ENCODE measurements around the gene HMG20A.

HMG20A gene

GRCh38 chr15:77480859-77481633, 60.4 kb downstream of the HMG20A start:
- TF ChIP-seq CTCF (IDR thresholded peaks at IDR 0.05; ENCODE audit: insufficient read depth, low read depth, low read length, missing control alignments), result no peak
- no peak overlapping the region for H3K4me3 ChIP-seq (ENCODE audit: low read length)
- DNase-seq (ENCODE audit: low read depth), result no peak

DNA sequence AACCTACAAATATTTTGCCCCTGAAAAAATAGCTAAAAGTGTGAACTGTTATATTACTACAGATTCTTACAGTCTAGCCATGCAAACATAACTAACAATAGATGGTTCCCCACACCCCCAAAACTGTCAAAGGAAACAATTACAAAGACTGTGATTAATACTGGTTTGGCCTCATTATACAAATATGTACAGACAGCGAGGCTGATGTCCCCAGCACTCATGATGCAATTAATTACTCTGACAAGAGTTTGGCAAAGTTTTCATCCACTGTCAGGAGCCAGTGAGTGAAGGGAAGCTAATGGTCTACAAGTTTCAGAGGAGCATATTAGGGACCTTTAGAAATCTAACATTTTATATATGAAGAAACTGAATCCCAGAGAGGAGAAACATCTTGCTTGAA, 61.0 kb downstream of the HMG20A start:
- no peak for TF ChIP-seq CTCF (IDR thresholded peaks at IDR 0.05; ENCODE audit: insufficient read depth, low read depth, low read length, missing control alignments)
- DNase-seq (ENCODE audit: low read depth), result peak; percentile 68
- no peak overlapping the region for H3K4me3 ChIP-seq (ENCODE audit: low read length)

DNA sequence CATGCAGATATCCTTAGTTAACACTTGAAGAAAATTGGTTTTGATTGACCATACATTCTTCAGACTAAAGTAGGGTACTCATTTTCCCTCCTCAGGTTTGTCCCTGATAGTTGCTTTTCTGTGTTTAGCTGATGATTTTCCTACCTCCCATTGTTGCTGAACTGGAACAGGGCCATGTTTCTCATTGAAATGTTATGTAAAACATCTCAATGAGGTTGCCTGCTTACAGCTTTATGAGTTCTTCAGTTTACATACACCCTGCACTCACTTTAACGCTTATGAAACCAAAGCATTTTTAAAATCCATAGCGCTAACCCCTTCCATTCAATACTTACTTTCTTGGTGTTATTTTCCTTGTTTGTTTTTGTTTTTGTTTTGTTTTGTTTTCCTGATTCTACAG, 61.9 kb downstream of the HMG20A start:
- H3K4me3 ChIP-seq (ENCODE audit: low read length), result no peak overlapping the region
- TF ChIP-seq CTCF (IDR thresholded peaks at IDR 0.05; ENCODE audit: insufficient read depth, low read depth, low read length, missing control alignments), result no peak
- peak; percentile 50 for DNase-seq (ENCODE audit: low read depth)

GRCh38 chr15:77483425-77484140, 62.9 kb downstream of the HMG20A start:
- no peak for DNase-seq (ENCODE audit: low read depth)
- TF ChIP-seq CTCF (IDR thresholded peaks at IDR 0.05; ENCODE audit: insufficient read depth, low read depth, low read length, missing control alignments), result no peak
- no peak overlapping the region for H3K4me3 ChIP-seq (ENCODE audit: low read length)

DNA sequence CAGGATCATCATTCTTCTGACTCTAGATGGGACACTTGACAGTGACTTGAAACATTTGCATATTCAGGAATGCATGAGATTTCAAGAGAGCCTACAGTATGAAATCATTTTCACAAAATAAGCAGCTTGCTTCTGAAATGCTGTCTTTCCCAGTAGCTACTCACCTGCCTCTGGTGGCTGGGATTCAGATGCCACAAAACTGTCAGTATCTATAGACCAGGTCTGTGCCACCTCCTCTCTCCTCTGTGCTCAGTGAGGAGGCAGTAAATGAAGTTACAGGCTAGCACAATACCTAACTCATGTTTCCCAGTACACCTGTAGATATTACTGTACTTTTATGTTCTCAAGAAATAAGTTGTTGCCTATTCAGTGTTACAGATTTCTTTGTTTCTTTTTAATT, 64.3 kb downstream of the HMG20A start:
- H3K4me3 ChIP-seq (ENCODE audit: low read length), result no peak overlapping the region
- no peak for TF ChIP-seq CTCF (IDR thresholded peaks at IDR 0.05; ENCODE audit: insufficient read depth, low read depth, low read length, missing control alignments)
- no peak for DNase-seq (ENCODE audit: low read depth)

DNA sequence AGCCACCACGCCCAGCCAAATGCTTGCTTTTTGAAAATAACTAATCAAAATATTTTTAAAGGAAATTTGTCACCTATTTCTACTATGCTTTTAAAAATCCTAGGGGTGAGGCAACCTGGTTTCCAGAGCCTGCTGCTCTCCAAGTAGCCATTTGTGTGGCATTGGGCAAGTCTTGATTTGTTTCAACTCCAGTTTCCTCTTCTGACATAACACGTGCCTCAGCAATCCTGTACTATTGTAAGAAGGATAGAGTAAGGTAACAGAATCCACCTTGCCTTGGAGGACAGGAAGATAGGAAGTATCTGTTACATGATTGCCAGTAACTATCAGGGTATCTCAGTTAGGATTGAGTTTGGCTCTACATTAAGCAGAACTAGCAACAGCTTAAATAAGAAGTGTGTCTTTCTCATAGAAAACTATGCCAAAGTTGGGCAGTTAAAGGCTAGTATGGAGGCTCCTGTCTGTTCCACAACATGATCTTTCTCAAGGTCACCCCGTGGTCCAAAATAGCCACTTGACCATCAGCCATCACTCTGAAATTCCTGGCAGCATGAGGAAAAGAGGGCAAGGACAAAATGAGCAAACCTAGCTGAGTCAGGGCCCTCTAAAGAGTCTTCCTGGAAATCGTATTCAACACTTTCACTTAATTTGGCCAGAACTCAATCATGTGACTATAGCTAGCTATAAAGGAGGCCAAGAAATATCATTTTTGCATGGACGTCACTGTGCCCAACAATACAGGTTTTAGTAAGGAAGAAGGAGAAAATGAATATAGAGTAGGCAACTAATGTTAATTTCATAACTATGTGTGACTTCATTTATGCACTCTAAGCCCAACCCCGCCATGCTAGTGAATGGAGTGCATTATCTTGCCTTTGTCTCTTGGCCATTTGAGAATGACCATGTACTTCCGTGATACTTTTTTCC, 66.1 kb downstream of the HMG20A start:
- peak; percentile 86 for DNase-seq (ENCODE audit: low read depth)
- TF ChIP-seq CTCF (IDR thresholded peaks at IDR 0.05; ENCODE audit: insufficient read depth, low read depth, low read length, missing control alignments), result no peak
- H3K4me3 ChIP-seq (ENCODE audit: low read length), result no peak overlapping the region
